Measurements from ENCODE around the gene CDC45. TPM values are rescaled to one million over a fixed set of nuclear protein-coding genes. Genes with fewer than 3 reads are reported as not detected.
A peak's percentile ranks its signal among the peaks of the same experiment; 100 is the strongest.
"Not testable (repeated sequence)": the region's sequence is repeated elsewhere in the genome, so short reads cannot be mapped to it uniquely, and the experiment has no call there.

Gene CDC45
- total and polyA plus RNA-seq, 8 donors: 0.28 to 1.3 (median 0.63) TPM; not detected in 2

DNA sequence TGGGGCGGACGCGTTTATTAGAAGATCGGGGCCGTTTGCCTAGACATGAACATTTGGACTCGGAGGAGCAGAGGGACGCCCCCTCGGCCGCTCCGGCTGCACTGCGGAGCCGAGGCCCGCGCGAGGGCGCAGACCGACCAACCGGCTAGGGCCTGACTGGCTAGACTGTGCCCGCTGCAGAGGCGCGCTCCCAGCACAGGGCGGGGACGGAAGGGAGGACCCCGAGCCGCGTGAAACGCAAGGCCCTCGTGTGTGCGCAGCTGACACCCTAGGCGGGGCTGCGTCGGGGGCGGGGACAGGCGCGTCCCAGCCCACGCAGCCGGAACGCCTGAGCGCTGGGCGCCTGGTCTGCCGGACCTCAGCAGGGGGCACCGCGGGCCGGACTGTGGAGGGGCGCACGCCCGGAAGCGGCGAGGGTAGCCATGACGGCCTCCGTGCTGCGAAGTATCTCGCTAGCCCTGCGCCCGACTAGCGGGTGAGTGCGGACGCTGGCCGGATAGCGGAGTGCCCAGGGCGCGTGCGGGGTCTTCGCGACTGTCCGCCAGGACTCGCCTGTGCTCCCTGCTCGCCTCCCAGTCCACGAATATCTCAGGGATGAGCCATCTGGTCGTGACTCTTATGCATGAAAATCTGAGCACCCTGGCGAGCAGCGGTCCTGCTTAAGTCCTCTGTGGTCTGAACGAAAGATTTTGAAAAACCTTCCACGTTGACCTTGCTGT, 47.4 kb upstream of the CDC45 start, which contains the start of gene MRPL40:
MRPL40 (plus strand) TSS at position 413 of the 719 bp plus-strand sequence; CDS start at position 423, 10 bp downstream.
- TF ChIP-seq, protein P1, sequence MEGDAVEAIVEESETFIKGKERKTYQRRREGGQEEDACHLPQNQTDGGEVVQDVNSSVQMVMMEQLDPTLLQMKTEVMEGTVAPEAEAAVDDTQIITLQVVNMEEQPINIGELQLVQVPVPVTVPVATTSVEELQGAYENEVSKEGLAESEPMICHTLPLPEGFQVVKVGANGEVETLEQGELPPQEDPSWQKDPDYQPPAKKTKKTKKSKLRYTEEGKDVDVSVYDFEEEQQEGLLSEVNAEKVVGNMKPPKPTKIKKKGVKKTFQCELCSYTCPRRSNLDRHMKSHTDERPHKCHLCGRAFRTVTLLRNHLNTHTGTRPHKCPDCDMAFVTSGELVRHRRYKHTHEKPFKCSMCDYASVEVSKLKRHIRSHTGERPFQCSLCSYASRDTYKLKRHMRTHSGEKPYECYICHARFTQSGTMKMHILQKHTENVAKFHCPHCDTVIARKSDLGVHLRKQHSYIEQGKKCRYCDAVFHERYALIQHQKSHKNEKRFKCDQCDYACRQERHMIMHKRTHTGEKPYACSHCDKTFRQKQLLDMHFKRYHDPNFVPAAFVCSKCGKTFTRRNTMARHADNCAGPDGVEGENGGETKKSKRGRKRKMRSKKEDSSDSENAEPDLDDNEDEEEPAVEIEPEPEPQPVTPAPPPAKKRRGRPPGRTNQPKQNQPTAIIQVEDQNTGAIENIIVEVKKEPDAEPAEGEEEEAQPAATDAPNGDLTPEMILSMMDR (IDR thresholded peaks at IDR 0.05): no peak
- WGBS, 2 donors: 0% methylated on average over 71 to 74 of the region's 74 CpGs
- Histone ChIP-seq H3K27ac (peak within 1 kb of the TSS; percentile 88 to 95 (median 92)), H3K27me3 (no peaks in the 10 kb centered on the region), H3K4me3 (peak within 1 kb of the TSS; percentile 80 to 96 (median 92)), H3K4me1 (peaks cover 4 to 20% (median 10%) of the 10 kb centered on the region in 3 donors), H3K9me3 (no peaks in the 10 kb centered on the region), H3K36me3 (peaks cover 0 to 23% (median 5%) of the 10 kb centered on the region in 3 donors)
- ATAC-seq (peak; percentile 93 to 97 (median 96)), FAIRE-seq (no peak), DNase-seq (peak; percentile 93 to 98 (median 94))
- intact Hi-C loops (cut with DNase I): no loop called here

DNA sequence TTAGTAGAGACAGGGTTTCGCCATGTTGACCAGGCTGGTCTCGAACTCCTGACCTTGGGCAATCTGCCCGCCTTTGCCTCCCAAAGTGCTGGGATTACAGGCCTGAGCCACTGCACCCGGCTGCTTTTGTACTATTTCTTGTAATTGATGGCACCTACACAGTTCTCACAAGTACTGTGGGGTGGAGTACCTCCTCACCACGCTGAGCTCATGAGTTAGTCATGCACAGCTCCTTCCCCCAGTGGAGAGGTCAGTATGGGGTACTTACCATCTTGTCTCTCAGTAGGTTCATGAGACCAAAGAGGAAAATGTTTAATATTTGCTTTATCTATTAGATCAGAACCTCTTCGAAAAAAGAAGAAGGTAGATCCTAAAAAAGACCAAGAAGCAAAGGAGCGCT, 45.3 kb upstream of the CDC45 start:
- intact Hi-C loops (cut with DNase I): no loop called here
- Histone ChIP-seq H3K36me3 (peaks cover 0 to 23% (median 5%) of the 10 kb centered on the region in 3 donors), H3K27me3 (no peaks in the 10 kb centered on the region), H3K9me3 (no peaks in the 10 kb centered on the region), H3K4me3 (no peak overlapping the region), H3K4me1 (peaks cover 4 to 18% (median 10%) of the 10 kb centered on the region in 3 donors), H3K27ac (no peak overlapping the region)
- 84 to 90% methylated on average over 7 of the region's 7 CpGs for WGBS, 2 donors
- TF ChIP-seq, protein P1 (IDR thresholded peaks at IDR 0.05): no peak
- DNase-seq (no peak), ATAC-seq (no peak), FAIRE-seq (no peak)

DNA sequence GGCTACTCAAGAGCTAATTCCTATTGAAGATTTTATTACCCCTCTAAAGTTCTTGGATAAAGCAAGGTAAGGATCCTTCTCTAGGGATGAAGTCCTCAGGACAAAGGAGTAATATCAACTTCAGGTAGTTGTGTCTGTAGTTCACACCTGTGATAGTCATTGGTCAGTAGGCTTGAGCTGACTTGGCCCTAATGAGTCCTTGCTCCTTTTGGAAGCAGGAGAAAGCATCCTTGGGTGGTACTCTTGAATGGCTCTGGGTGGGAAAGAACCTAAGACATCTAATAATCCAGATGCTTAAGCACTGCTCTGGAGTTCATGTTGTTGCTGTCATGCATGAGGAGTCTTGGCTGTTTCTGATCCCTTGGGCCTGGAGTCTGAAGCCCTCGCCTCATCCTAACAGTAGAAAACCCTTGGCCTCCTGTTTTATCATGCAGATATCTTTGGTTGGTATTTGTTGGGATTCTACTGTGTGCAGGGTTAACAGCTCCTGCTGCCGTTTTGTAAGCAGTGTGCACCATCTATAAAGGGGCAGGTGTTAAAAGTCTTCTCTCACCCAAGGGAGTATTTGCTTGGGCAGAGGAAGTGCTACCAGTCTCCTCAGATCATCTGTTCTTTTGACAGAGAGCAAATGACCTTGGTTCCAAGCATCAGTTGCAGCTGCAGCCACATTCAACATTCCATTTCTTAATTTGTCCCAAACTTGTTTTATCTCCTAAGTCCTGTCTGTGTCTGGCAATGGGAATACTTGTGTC, 44.7 kb upstream of the CDC45 start:
- TF ChIP-seq, protein P1 (IDR thresholded peaks at IDR 0.05): no peak
- no peaks in the 10 kb centered on the region for H3K9me3 ChIP-seq
- DNase-seq: no peak
- H3K27me3 ChIP-seq: no peaks in the 10 kb centered on the region
- 69 to 74% methylated on average over 2 of the region's 2 CpGs for whole genome bisulfite sequencing, 2 donors
- no peak for FAIRE-seq
- H3K4me3 ChIP-seq: no peak overlapping the region
- peaks cover 4 to 12% (median 7%) of the 10 kb centered on the region in 3 donors for H3K4me1 ChIP-seq
- ATAC-seq: no peak
- no peak overlapping the region for H3K27ac ChIP-seq
- intact Hi-C loops (cut with DNase I): no loop called here
- H3K36me3 ChIP-seq: peaks cover 0 to 23% (median 5%) of the 10 kb centered on the region in 3 donors

DNA sequence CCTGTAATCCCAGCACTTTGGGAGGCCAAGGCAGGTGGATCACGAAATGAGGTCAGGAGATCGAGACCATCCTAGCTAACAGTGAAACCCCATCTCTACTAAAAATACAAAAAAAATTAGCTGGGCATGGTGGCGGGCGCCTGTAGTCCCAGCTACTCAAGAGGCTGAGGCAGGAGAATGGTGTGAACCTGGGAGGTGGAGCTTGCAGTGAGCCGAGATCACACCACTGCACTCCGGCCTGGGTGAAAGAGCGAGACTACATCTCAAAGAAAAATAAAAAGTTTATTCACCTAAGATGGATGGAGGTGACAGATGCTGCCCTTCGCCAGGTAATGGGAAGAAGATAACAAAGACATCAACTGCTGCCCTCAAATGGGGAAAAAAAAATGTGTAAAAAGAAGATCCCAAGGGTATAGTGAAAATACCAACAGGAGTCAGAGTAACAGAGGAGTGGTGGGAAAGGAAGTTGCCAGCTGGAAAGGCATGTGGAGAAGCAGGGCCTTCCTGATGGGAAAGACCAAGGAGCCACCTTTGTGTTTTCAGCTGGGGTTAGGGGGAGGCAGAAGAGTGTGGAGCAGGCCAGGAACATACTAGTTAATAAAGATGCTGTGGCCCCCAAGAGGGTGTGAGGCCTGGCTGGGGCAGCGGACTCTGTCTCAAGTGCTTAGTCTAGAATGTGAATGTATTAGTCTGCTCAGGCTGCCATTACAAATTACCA, 43.1 kb upstream of the CDC45 start:
- H3K36me3 ChIP-seq: peaks cover 0 to 23% (median 5%) of the 10 kb centered on the region in 3 donors
- H3K4me3 ChIP-seq; H3K4me1 ChIP-seq; H3K27me3 ChIP-seq; H3K9me3 ChIP-seq; DNase-seq; FAIRE-seq; intact Hi-C loops (cut with DNase I); ATAC-seq; H3K27ac ChIP-seq: not testable (repeated sequence)
- WGBS, 2 donors: 93 to 95% methylated on average over 9 of the region's 9 CpGs

DNA sequence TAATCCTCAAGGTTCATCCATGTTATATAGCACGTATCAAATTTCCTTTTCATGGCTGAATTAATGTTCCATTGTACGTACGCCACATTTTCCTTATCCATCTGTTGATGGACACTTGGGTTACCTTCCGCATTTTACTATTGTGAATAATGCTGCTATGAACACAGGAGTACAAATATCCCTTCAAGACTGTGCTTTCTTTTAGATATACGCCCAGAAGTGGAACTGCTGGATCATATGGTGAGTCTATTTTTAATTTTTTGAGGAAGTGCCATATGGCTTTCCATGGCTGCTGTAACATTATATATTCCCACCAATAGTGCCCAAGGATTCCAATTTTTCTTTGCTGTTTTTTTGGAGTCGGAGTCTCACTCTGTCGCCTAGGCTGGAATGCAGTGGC, 41.4 kb upstream of the CDC45 start:
- Histone ChIP-seq H3K36me3 (peaks cover 0 to 23% (median 5%) of the 10 kb centered on the region in 3 donors), H3K4me3 (no peak overlapping the region), H3K4me1 (peaks cover 0 to 3% (median 1%) of the 10 kb centered on the region in 3 donors), H3K27ac (no peak overlapping the region), H3K9me3 (no peaks in the 10 kb centered on the region), H3K27me3 (no peaks in the 10 kb centered on the region)
- ATAC-seq: no peak
- TF ChIP-seq, protein P1 (IDR thresholded peaks at IDR 0.05): no peak
- WGBS, 2 donors: 83 to 93% methylated on average over 7 of the region's 7 CpGs
- intact Hi-C loops (cut with DNase I): no loop called here
- DNase-seq: no peak
- no peak for FAIRE-seq

All from pancreas (tissue), 10 donors.